ENCODE results near the gene PTTG2. TPM values are rescaled to one million over a fixed set of nuclear protein-coding genes. Genes with fewer than 3 reads are reported as not detected.

The PTTG2 gene
- polyA plus RNA-seq, 1 donor from 2014 or later = not detected

DNA sequence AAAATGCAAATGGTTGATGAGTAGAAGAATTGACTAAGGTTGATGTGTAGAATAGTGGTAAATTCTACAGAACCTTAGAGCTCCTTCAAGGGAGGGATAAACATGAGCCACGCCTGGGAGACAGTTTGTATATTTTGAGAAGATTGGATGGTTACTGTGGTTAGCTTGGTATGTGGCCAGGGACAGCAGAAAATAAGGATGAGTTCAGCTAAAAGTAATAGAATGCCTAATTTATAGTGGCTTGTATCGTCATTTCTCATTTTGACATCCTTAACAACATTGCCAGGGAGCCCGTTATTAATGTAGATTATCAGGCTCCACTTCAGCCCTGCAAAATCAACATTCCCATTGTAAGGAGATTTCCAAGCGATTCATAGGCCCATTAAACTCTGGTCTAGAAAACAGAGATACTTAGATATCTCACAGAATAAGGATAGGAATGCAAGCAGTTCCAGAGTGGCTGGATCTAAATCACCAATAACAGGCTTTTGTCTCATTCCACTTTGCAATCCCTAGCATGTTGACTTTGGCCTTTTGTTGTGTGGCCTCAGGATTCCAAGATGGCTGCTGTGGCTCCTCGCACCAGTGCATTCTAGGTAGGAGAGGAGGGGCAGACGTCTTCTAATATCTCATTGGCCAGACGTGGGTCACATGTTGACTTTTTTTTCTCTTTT is 6.4 kb upstream of the PTTG2 start:
- H3K36me3 ChIP-seq (ENCODE audit: insufficient read depth, low read length) = no peaks in the 10 kb centered on the region
- no peak overlapping the region for H3K4me2 ChIP-seq (ENCODE audit: low read length)
- no peaks in the 10 kb centered on the region for H3K9me3 ChIP-seq (ENCODE audit: low read length)
- no peaks in the 10 kb centered on the region for H3K9me2 ChIP-seq (ENCODE audit: insufficient read depth, low read length)
- no peak overlapping the region for H3K4me3 ChIP-seq (ENCODE audit: low read length)
- H3K27ac ChIP-seq (ENCODE audit: low read length) = no peak overlapping the region
- no peaks in the 10 kb centered on the region for H3F3A ChIP-seq (ENCODE audit: insufficient read depth, low read length, poor library complexity, severe bottlenecking)
- no peak for TF ChIP-seq POLR2AphosphoS5 (IDR thresholded peaks at IDR 0.05)
- TF ChIP-seq TAF1 (IDR thresholded peaks at IDR 0.05; ENCODE audit: low read depth) = no peak
- TF ChIP-seq MXI1 (conservative IDR thresholded peaks at IDR 0.05; ENCODE audit: poor library complexity, severe bottlenecking) = no peak
- no peak for TF ChIP-seq EZH2 (IDR thresholded peaks at IDR 0.05; ENCODE audit: borderline replicate concordance, insufficient read depth, low read length, poor library complexity, severe bottlenecking)
- no peak for TF ChIP-seq RAD21 (conservative IDR thresholded peaks at IDR 0.05)
- TF ChIP-seq, protein P1, sequence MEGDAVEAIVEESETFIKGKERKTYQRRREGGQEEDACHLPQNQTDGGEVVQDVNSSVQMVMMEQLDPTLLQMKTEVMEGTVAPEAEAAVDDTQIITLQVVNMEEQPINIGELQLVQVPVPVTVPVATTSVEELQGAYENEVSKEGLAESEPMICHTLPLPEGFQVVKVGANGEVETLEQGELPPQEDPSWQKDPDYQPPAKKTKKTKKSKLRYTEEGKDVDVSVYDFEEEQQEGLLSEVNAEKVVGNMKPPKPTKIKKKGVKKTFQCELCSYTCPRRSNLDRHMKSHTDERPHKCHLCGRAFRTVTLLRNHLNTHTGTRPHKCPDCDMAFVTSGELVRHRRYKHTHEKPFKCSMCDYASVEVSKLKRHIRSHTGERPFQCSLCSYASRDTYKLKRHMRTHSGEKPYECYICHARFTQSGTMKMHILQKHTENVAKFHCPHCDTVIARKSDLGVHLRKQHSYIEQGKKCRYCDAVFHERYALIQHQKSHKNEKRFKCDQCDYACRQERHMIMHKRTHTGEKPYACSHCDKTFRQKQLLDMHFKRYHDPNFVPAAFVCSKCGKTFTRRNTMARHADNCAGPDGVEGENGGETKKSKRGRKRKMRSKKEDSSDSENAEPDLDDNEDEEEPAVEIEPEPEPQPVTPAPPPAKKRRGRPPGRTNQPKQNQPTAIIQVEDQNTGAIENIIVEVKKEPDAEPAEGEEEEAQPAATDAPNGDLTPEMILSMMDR (IDR thresholded peaks at IDR 0.05; ENCODE audit: poor library complexity, severe bottlenecking) = no peak
- TF ChIP-seq, protein P2, sequence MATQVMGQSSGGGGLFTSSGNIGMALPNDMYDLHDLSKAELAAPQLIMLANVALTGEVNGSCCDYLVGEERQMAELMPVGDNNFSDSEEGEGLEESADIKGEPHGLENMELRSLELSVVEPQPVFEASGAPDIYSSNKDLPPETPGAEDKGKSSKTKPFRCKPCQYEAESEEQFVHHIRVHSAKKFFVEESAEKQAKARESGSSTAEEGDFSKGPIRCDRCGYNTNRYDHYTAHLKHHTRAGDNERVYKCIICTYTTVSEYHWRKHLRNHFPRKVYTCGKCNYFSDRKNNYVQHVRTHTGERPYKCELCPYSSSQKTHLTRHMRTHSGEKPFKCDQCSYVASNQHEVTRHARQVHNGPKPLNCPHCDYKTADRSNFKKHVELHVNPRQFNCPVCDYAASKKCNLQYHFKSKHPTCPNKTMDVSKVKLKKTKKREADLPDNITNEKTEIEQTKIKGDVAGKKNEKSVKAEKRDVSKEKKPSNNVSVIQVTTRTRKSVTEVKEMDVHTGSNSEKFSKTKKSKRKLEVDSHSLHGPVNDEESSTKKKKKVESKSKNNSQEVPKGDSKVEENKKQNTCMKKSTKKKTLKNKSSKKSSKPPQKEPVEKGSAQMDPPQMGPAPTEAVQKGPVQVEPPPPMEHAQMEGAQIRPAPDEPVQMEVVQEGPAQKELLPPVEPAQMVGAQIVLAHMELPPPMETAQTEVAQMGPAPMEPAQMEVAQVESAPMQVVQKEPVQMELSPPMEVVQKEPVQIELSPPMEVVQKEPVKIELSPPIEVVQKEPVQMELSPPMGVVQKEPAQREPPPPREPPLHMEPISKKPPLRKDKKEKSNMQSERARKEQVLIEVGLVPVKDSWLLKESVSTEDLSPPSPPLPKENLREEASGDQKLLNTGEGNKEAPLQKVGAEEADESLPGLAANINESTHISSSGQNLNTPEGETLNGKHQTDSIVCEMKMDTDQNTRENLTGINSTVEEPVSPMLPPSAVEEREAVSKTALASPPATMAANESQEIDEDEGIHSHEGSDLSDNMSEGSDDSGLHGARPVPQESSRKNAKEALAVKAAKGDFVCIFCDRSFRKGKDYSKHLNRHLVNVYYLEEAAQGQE (IDR thresholded peaks at IDR 0.05; ENCODE audit: borderline replicate concordance) = no peak
- no peak for TF ChIP-seq SMC3 (conservative IDR thresholded peaks at IDR 0.05; ENCODE audit: poor library complexity)
- TF ChIP-seq EP300 (conservative IDR thresholded peaks at IDR 0.05; ENCODE audit: poor library complexity, severe bottlenecking) = no peak
- H3K79me2 ChIP-seq (replicated peaks; ENCODE audit: insufficient read depth, low read length) = no peaks in the 10 kb centered on the region
- H4K20me1 ChIP-seq (ENCODE audit: insufficient read depth) = no peaks in the 10 kb centered on the region
- no peak overlapping the region for H3K9ac ChIP-seq (ENCODE audit: low read length)
- no peak overlapping the region for H2AFZ ChIP-seq (ENCODE audit: low read depth, low read length)
- H3K27me3 ChIP-seq (ENCODE audit: insufficient read depth, low read depth, low read length) = no peaks in the 10 kb centered on the region

DNA sequence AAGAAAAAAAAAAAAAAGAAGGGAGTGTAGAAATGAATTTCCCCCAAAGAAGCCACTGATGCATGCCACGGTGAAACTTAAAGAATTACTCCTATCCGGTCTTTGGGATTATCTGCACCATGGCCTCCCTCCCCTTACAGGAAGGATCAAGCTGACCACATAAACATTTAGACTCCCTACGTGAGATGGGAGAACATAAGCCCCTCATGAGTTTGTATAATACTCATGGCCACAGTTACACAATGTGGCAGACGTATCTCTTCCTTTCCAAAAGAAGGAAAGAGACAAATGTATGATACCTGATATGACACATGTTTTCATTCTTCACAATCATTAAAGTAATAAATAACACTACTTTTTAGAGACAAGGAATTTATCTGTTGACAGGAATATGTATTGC is 3.3 kb upstream of the PTTG2 start:
- no peaks in the 10 kb centered on the region for H3K9me3 ChIP-seq (ENCODE audit: low read length)
- H3F3A ChIP-seq (ENCODE audit: insufficient read depth, low read length, poor library complexity, severe bottlenecking) = no peaks in the 10 kb centered on the region
- H3K9me2 ChIP-seq (ENCODE audit: insufficient read depth, low read length) = no peaks in the 10 kb centered on the region
- no peaks in the 10 kb centered on the region for H3K27me3 ChIP-seq (ENCODE audit: insufficient read depth, low read depth, low read length)
- H3K36me3 ChIP-seq (ENCODE audit: insufficient read depth, low read length) = no peaks in the 10 kb centered on the region
- H3K79me2 ChIP-seq (replicated peaks; ENCODE audit: insufficient read depth, low read length) = no peaks in the 10 kb centered on the region
- no peak for TF ChIP-seq EZH2 (IDR thresholded peaks at IDR 0.05; ENCODE audit: borderline replicate concordance, insufficient read depth, low read length, poor library complexity, severe bottlenecking)
- no peak for TF ChIP-seq EP300 (conservative IDR thresholded peaks at IDR 0.05; ENCODE audit: poor library complexity, severe bottlenecking)
- no peak for TF ChIP-seq SMC3 (conservative IDR thresholded peaks at IDR 0.05; ENCODE audit: poor library complexity)
- TF ChIP-seq, protein P2 (IDR thresholded peaks at IDR 0.05; ENCODE audit: borderline replicate concordance) = no peak
- TF ChIP-seq TAF1 (IDR thresholded peaks at IDR 0.05; ENCODE audit: low read depth) = no peak
- TF ChIP-seq RAD21 (conservative IDR thresholded peaks at IDR 0.05) = no peak
- TF ChIP-seq POLR2AphosphoS5 (IDR thresholded peaks at IDR 0.05) = no peak
- no peak for TF ChIP-seq MXI1 (conservative IDR thresholded peaks at IDR 0.05; ENCODE audit: poor library complexity, severe bottlenecking)
- no peak overlapping the region for H3K27ac ChIP-seq (ENCODE audit: low read length)
- no peaks in the 10 kb centered on the region for H4K20me1 ChIP-seq (ENCODE audit: insufficient read depth)
- H3K4me3 ChIP-seq (ENCODE audit: low read length) = no peak overlapping the region
- no peak overlapping the region for H3K9ac ChIP-seq (ENCODE audit: low read length)
- no peak overlapping the region for H2AFZ ChIP-seq (ENCODE audit: low read depth, low read length)
- no peak overlapping the region for H3K4me2 ChIP-seq (ENCODE audit: low read length)

Measured in neural cell (in vitro differentiated cells).